Measurements from ENCODE around the gene RPE65.
"Not testable (repeated sequence)": the region's sequence is repeated elsewhere in the genome, so short reads cannot be mapped to it uniquely, and the experiment has no call there.

The RPE65 gene

DNA sequence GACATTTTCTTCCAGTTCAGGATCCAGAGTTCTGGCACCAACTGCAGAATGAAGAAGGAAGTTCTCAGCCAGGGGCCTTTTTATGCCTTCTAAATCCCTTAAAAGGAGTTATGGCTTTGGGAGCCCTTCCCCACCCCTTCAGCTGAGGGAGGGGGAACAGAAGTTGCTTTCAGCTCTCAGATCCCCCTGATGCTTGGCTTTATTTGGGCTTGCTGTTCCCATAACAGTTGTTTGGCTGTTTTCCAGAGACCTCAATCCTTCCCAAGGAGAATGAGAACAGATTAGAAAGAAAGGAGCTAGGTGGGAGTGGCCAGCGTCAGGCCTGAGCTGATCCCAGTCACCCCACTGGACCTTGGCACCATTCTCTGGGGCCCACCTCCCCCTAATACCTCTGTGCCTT lies at the start of gene RPE65:
RPE65 (minus strand) TSS at position 54 of the 400 bp plus-strand sequence; CDS start at position 5, 49 bp downstream.
- DNase-seq, result peak; percentile 9

GRCh38 chr1:68497358-68497698 lies 47.6 kb upstream of the RPE65 start:
- DNase-seq, result no peak

GRCh38 chr1:68496680-68497357 lies 47.1 kb upstream of the RPE65 start, which contains the start of gene DEPDC1:
Gene DEPDC1 (minus strand): TSS chr1:68497082. CDS start chr1:68496999, 83 bp downstream.
- DNase-seq, result peak; percentile 95

DNA sequence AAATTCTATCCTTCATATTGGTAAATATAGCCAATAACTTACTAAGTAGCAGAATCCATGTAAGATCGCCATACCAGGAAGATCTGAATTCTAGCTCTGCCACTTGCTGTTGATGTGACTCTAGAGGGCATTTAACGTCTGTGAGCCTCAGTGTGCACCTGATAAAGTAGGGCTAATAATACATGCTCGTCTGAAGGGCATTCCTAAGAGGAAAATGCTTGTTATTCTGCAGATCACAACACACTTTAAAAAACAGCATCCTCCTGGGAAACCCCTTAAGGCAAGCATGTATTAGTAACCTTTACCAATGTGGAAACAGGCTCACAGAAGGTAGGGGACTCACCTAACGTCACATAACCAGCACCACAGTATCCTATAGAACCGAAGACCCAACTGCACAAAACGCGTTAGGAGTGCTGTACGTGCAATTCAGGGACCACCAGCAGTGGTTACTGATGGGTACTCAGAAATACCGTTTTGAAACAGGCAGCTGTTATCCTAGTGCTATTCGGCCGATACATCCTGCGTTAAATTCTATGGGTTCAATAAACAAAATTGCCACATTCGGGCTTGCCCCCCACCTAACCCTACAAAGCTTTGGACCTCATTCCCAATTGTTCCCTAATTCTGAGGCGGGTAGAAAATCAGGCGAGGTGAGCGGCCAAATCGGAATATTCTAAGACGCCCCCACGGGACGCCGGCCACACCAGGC lies 46.4 kb upstream of the RPE65 start:
- peak; percentile 7 for DNase-seq

DNA sequence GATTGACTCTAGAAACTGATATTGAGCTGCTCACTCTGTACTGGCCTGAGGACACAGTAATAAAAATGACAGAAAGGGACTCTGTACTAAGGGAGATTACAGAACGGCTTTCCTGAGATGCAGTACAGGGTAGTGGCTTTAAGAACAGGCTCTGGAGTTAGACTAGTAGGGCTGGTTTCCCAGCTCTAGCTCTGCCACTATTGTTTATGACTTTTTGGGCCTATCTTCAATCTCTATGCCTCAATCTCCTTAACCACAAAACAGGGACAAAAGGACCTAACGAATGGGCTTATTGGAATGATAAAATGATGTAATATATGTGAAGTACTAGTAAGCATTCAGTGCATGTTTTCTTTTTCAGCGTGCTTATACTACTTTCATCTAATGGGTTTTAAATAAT lies 45.8 kb upstream of the RPE65 start:
- DNase-seq, result peak; percentile 16

GRCh38 chr1:68493193-68493592 lies 43.4 kb upstream of the RPE65 start:
- no peak for DNase-seq

GRCh38 chr1:68492255-68492654 lies 42.5 kb upstream of the RPE65 start:
- DNase-seq, result not testable (repeated sequence)

- no peak for DNase-seq
Measured at GRCh38 chr1:68490046-68490651, 40.4 kb upstream of the RPE65 start.

DNA sequence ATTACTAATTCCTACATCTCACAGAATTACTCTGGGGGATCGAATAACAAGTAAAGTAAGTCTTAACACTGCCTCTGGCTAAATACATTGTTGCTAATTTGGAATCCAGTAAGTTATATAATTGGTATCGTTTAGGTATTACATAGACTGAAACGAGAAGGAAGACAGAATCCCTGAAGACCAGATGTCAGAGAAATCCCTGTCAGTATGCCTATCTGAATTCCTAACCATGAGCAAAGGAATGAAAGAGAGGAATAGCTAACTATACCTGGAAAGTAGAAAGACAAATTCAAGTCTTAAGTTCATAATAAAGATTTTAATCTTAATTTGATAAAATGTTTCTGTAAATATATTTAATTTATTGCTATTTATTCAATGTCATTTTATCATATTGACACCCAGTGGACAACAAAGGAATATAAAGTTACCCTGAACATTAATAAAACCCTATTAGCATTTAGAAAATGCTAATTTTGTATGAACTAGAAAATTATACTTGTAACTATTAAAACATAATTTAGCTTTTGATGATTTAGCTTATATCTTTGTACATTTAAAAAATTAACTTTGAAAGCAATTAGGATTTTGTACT lies 35.8 kb upstream of the RPE65 start:
- DNase-seq, result no peak

- DNase-seq, result no peak
Measured at GRCh38 chr1:68484618-68485017, 34.9 kb upstream of the RPE65 start.

- no peak for DNase-seq
Measured at GRCh38 chr1:68481041-68481440, 31.3 kb upstream of the RPE65 start.

DNA sequence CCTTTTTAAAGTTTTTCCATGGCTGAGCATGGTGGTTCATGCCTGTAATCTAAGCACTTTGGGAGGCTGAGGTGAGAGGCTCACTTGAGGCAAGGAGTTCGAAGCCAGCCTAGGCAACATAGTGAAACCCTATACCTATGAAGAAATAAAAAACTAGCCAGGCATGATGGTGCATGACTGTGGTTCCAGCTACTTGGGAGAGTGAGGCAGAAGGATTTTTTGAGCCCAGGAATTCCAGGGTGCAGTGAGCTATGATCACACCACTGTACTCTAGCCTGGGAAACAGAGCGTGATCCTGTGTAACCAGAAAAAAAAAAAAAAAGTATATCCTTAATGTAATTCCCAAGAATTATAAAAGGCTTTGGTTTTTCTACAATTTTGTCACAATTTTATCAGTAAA lies 29.7 kb upstream of the RPE65 start:
- DNase-seq, result no peak

DNA sequence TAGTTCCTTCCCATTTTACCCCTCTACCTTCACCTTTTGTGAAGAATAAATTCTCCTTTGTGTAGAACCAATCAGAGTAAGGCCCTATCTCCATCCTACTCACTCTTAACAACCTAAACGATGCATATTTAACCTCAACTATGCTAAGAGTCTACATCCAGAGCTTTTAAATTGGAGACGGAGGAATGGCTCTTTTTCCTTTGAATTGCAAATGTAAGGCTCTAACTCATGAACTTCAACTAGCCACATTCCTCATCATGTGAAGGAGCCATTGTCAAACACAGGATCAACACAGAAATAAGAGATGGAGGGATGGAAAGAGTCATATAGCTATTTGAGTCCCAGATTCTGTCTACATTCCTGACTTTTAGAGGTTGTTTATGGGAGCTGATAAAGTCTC lies 28.9 kb upstream of the RPE65 start:
- no peak for DNase-seq

GRCh38 chr1:68476626-68477025 lies 26.9 kb upstream of the RPE65 start:
- not testable (repeated sequence) for DNase-seq

DNA sequence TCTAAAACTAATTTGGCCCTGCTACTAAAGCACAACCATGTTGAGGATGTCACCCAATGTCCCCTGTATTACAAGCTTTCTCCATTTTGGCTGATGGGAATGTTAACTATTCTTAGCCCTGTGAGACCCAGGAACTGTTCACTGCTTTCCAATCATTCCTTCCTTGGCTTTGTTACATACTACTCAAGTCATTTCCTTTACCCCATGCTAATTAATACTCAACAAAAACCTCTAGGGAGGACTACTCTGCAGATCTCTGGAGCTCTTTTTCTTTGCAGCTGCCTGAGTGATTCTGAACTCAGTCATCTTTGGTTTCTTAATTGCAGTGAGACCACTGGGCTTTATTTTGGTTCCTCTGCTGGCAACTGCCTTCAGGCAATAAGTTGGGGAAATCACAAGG lies 23.3 kb upstream of the RPE65 start:
- DNase-seq, result no peak

DNA sequence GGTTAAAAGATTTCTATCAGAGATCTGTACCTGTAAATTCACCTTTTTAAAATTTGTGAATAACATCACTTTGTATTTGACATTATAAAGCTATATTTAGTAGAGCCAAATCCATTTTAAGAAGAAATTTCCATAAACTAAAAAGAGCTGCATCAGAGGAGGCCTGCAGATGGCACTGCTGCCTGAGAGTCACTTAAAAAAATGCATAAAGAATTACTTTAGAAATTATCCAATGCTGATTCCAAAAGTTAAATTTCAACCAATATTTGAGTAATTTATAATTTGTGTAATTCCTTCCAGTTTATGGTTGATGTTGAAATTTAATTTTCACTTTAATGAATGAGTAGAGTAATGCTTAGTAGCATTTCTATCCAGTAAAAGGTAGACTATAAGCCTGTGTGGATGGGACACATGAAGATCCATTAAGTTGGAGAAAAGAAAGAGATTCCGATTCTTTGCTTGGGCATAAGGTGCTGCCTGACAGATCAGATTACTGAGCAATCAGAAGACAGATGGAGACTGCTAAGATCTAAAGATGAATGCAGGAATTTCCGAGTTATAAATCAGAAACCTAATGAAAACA lies 20.7 kb upstream of the RPE65 start:
- DNase-seq, result peak; percentile 12

- DNase-seq, result no peak
Measured at GRCh38 chr1:68464891-68465290, 15.1 kb upstream of the RPE65 start.

- DNase-seq, result no peak
Measured at GRCh38 chr1:68460935-68461334, 11.2 kb upstream of the RPE65 start.

- peak; percentile 9 for DNase-seq
Measured at GRCh38 chr1:68459796-68460195, 10.0 kb upstream of the RPE65 start.

- DNase-seq, result no peak
Measured at GRCh38 chr1:68459091-68459490, 9.3 kb upstream of the RPE65 start.

DNA sequence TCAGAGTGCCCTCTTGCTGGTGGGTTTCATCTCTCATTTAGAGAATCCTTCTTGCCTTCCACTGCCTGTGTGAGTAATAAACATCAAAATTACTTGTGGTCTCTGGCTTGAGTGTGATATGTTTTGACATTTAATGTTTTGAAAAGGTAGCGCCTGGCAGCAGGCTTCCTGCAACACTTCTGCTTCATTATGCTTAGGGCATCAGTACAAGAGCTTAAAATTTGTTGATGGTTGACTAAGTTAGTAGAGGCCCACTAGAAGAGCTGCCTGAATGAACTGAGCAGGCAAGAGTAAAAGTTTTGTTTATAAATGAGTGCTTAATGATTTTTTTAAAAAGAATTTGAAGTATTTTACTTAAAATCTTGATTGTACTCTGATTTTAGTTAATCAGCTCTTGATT lies 6.4 kb upstream of the RPE65 start:
- DNase-seq, result no peak

- no peak for DNase-seq
Measured at GRCh38 chr1:68454534-68454933, 4.8 kb upstream of the RPE65 start.

DNA sequence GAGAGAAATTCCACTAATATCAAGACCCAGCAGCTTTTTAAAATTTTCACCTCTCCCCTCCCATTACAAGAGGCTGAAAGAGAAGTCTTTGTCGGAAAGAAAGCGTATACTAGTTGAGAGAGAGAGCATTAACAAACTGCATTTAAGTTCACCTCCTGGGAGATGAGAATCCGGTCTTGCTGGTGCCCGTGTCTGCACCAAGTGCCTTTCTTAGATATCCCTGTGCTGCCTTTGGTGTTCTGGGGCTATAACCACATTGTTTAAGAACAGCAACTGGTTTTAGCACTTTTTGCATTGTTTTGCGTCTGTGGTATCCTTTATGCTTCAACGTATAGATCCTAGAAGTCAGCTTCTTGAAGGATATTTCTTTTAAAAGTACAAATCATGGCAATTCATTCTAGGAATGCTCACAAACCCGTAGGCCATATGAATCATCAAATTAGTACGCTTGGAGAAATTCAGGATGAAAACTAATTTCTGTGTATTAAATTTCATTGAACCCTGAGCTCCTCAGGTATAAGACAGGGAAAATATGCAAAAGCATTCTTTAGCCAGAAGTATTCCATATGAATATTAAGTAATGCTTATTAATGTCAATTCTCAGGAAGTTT lies 3.4 kb upstream of the RPE65 start:
- DNase-seq, result no peak
